ENCODE measurements around the gene MPP3. TPM values are rescaled to one million over a fixed set of nuclear protein-coding genes. Genes with fewer than 3 reads are reported as not detected.

The MPP3 gene
- total and polyA plus RNA-seq, 10 of the 15 experiments (the other 5 are each of a cell fraction or from before 2014, with no cell fraction given): not detected

- Histone ChIP-seq H3K79me2 (ENCODE audit: control insufficient read depth, insufficient read depth, low read length) (no peaks in the 10 kb centered on the region), H3K9ac (ENCODE audit: control insufficient read depth, insufficient read depth, low read length) (no peak overlapping the region), H3K4me1 (ENCODE audit: control insufficient read depth, insufficient read depth, low read length) (no peaks in the 10 kb centered on the region), H3K36me3 (ENCODE audit: control insufficient read depth in 2 of 2, insufficient read depth in 2 of 2, low read length in 1 of 2) (no peaks in the 10 kb centered on the region), H3K9me3 (replicated peaks; ENCODE audit: control insufficient read depth, insufficient read depth, low read length) (no peaks in the 10 kb centered on the region), H2AFZ (ENCODE audit: control insufficient read depth, low read depth, low read length) (no peak overlapping the region), H3K4me3 (no peak overlapping the region), H3K27ac (ENCODE audit: control insufficient read depth, insufficient read depth) (no peak overlapping the region), H3K27me3 (replicated peaks in 1 of 2; ENCODE audit: control insufficient read depth in 2 of 2, insufficient read depth in 2 of 2, low read length in 1 of 2) (peaks cover 11% of the 10 kb centered on the region in 2 experiments), H4K20me1 (ENCODE audit: control insufficient read depth, insufficient read depth) (no peaks in the 10 kb centered on the region), H3K4me2 (ENCODE audit: control insufficient read depth, insufficient read depth) (no peak overlapping the region)
- ChIA-PET RAD21 (ENCODE audit: unreplicated experiment) (no interaction called here), SMC1A (ENCODE audit: uncharacterized antibody, unreplicated experiment) (no interaction called here), POLR2A (no interaction called here), CTCF (interaction anchor here (0.9 kb wide), 1 partner anchor 49 kb away, joined by 5 read pairs; no protein-coding TSS in a partner anchor)
- ATAC-seq (no peak), DNase-seq (ENCODE audit: low read depth, low spot score) (no peak), FAIRE-seq (no peak)
- in situ Hi-C loops (cut with MboI) (no loop called here), intact Hi-C loops (cut with micrococcal nuclease; ENCODE audit: unreplicated experiment) (no loop called here)
- 52% methylated on average over 8 of the region's 8 CpGs for WGBS (ENCODE audit: insufficient coverage, insufficient replicate concordance, low lambda C conversion rate, missing lambda C conversion rate)
- BruUV-seq (replicated peaks): no TSS peak
- TF ChIP-seq KLF5 (IDR thresholded peaks at IDR 0.05; ENCODE audit: partially characterized antibody) (no peak), EED (IDR thresholded peaks at IDR 0.05; ENCODE audit: low read depth) (no peak), ATF7 (IDR thresholded peaks at IDR 0.05; ENCODE audit: low read depth) (no peak), EP300 (IDR thresholded peaks at IDR 0.05; ENCODE audit: borderline replicate concordance in 1 of 2, control insufficient read depth in 1 of 2, low read depth in 2 of 2, low read length in 2 of 2) (no peak), RCOR1 (conservative IDR thresholded peaks at IDR 0.05; ENCODE audit: low read depth, low read length) (no peak), EGR1 (IDR thresholded peaks at IDR 0.05; ENCODE audit: borderline replicate concordance in 1 of 2, low read depth in 2 of 2, low read length in 2 of 2) (no peak), BMI1 (IDR thresholded peaks at IDR 0.05; ENCODE audit: borderline replicate concordance) (no peak), USF1 (IDR thresholded peaks at IDR 0.05; ENCODE audit: borderline replicate concordance, extremely low read length, insufficient read depth, low read depth, low read length) (no peak), PBX3 (IDR thresholded peaks at IDR 0.05; ENCODE audit: insufficient replicate concordance, low read depth, low read length) (no peak), CHD1 (IDR thresholded peaks at IDR 0.05; ENCODE audit: low read depth, low read length) (no peak), EZH2 (IDR thresholded peaks at IDR 0.05; ENCODE audit: borderline replicate concordance, control insufficient read depth, low read depth, low read length) (no peak), IKZF1 (conservative IDR thresholded peaks at IDR 0.05) (no peak), PAX8 (IDR thresholded peaks at IDR 0.05) (no peak), NR2F1 (conservative IDR thresholded peaks at IDR 0.05) (no peak), ZBTB4 (CRISPR knock-in tag; IDR thresholded peaks at IDR 0.05) (no peak), HSF1 (IDR thresholded peaks at IDR 0.05; ENCODE audit: low read depth, low read length) (no peak), KAT2A (conservative IDR thresholded peaks at IDR 0.05; ENCODE audit: control insufficient read depth, low read depth, low read length) (no peak)
Measured at GRCh38 chr17:43831633-43832032, 1.3 kb downstream of the MPP3 start.

Measured in GM12878 (cell line).